Measurements from ENCODE around the gene KHDRBS2. TPM values are rescaled to one million over a fixed set of nuclear protein-coding genes. Genes with fewer than 3 reads are reported as not detected.

Gene KHDRBS2
- total RNA-seq, 1 donor from 2014 or later, result 10.9 TPM

DNA sequence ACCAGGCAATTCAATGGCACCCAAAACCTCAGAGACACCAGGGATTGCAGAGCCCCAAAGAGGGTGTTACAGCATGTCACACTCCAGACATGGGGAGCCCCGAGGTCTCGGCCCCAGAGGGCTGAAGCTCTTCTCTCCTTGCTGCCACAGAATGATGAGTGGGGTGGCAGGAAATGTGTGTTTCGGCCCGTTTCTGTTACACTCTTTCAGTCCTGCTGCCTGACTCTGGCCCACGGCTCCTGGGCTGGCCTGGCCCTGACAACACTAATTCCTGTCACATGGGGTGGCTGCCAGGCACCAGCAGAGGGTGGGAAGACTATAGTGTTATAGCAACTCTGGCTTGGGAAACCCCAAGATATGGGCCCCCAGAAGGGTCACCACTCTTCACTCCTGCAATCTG is 183.6 kb downstream of the KHDRBS2 start:
- no peak overlapping the region for H3K4me3 ChIP-seq
- no peak overlapping the region for H3K27ac ChIP-seq
- no peaks in the 10 kb centered on the region for H3K36me3 ChIP-seq
- no peaks in the 10 kb centered on the region for H3K4me1 ChIP-seq
- H3K9me3 ChIP-seq, result no peaks in the 10 kb centered on the region
- TF ChIP-seq, protein P1, sequence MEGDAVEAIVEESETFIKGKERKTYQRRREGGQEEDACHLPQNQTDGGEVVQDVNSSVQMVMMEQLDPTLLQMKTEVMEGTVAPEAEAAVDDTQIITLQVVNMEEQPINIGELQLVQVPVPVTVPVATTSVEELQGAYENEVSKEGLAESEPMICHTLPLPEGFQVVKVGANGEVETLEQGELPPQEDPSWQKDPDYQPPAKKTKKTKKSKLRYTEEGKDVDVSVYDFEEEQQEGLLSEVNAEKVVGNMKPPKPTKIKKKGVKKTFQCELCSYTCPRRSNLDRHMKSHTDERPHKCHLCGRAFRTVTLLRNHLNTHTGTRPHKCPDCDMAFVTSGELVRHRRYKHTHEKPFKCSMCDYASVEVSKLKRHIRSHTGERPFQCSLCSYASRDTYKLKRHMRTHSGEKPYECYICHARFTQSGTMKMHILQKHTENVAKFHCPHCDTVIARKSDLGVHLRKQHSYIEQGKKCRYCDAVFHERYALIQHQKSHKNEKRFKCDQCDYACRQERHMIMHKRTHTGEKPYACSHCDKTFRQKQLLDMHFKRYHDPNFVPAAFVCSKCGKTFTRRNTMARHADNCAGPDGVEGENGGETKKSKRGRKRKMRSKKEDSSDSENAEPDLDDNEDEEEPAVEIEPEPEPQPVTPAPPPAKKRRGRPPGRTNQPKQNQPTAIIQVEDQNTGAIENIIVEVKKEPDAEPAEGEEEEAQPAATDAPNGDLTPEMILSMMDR (IDR thresholded peaks at IDR 0.05), result no peak
- intact Hi-C loops (cut with DNase I), result no loop called here
- no peak for ATAC-seq
- no peaks in the 10 kb centered on the region for H3K27me3 ChIP-seq (ENCODE audit: low read depth)
- DNase-seq, result no peak

DNA sequence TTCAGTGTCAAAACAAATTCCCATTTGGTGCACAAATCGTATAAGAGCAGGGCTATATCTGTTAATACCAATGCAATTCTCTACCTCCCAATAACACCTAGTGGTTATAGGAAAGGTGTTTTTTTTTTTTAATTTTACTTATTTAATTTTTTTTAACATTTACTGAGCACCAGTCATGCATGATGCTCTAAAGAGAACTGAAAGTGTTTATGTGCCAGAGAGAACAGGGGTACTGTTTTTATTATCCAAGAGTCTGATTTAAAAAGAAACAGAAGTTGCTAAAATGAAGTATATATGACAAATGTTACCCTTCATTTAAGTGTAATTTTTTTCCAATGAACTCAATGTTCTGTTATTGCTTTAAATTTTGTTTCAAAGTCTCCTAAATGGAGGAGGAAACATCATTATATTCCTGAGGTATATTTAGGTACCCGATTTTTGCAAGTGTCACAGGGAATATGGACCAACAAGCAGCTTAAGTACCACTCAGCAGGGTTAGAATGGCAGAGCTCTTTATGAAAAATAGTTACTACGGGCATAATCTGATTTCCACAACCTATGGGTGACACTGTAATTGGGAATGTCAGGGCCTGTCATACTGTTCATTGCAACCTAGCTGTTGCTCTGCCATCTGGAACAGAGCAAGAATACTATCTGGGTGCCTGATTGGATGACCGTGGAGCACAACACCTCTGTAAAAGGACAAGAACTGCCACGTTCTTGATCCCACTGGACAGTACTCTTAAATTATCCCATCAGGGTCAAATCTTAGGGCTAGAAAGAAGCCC is 195.4 kb downstream of the KHDRBS2 start:
- no peak overlapping the region for H3K4me3 ChIP-seq
- no peaks in the 10 kb centered on the region for H3K27me3 ChIP-seq (ENCODE audit: low read depth)
- intact Hi-C loops (cut with DNase I), result no loop called here
- no peak for ATAC-seq
- TF ChIP-seq, protein P1 (IDR thresholded peaks at IDR 0.05), result no peak
- no peaks in the 10 kb centered on the region for H3K36me3 ChIP-seq
- no peaks in the 10 kb centered on the region for H3K4me1 ChIP-seq
- no peak overlapping the region for H3K27ac ChIP-seq
- H3K9me3 ChIP-seq, result no peaks in the 10 kb centered on the region
- no peak for DNase-seq

DNA sequence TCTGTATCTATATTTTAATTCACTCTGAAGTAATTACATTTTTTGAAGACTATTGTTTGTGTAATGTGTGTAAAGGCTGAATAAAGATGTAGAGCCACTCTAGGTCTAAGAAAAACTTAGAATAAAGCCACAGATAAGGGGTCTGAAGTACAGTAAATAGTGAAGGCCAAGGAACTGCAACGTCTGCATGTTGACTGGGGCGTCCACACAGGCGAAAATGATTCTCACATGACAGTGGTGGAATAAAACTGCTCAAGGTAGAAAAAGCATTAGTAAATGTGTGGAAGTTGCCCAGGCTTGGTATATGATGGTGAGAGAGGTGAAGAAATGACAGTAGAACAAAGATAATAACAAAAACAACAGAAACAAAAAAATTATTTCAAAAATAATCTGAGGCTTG is 196.2 kb downstream of the KHDRBS2 start:
- Histone ChIP-seq H3K4me3 (no peak overlapping the region), H3K36me3 (no peaks in the 10 kb centered on the region), H3K27ac (no peak overlapping the region), H3K4me1 (no peaks in the 10 kb centered on the region), H3K27me3 (ENCODE audit: low read depth) (no peaks in the 10 kb centered on the region), H3K9me3 (no peaks in the 10 kb centered on the region)
- ATAC-seq, result no peak
- intact Hi-C loops (cut with DNase I), result no loop called here
- TF ChIP-seq, protein P1 (IDR thresholded peaks at IDR 0.05), result no peak
- DNase-seq, result no peak

DNA sequence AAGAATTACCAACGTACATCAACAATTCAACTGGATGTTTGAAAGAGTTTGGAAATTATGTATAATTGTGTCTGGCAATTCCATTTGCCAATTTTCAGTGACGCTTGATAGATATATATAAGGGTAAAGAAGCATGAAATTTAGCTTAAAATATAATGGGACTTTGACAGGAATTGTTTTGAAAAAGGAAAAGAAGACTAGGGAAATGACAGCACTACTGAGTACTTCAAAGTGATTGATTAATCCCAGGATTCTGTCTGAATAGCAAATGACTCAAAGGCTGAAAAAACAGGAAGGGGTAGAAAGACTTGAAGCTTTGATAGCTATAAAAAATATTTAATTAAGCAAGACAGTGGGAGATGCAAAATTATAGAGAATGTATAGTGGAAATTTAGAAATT is 200.0 kb downstream of the KHDRBS2 start:
- TF ChIP-seq, protein P1 (IDR thresholded peaks at IDR 0.05), result no peak
- Histone ChIP-seq H3K4me3 (no peak overlapping the region), H3K36me3 (no peaks in the 10 kb centered on the region), H3K9me3 (no peaks in the 10 kb centered on the region), H3K4me1 (no peaks in the 10 kb centered on the region), H3K27me3 (ENCODE audit: low read depth) (no peaks in the 10 kb centered on the region), H3K27ac (no peak overlapping the region)
- no peak for DNase-seq
- intact Hi-C loops (cut with DNase I), result no loop called here
- no peak for ATAC-seq

DNA sequence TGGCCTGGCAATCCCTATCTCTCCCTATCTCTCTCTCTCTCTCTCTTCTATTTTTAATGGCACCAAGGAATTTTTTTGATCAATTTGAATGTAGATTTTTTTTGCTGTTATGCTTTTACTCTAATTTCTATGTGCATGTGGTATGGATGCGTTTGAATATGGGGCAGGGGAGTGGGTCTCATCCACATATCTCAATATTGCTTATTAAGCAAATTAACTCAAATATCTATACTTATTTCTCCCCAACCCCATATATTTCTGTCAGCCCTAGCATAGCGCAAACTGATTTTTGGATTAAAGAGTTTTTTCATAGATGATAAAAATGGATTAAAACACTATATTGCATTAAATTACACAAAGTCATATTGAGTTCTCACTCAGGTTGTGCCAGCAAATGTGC is 210.2 kb downstream of the KHDRBS2 start:
- Histone ChIP-seq H3K27ac (no peak overlapping the region), H3K4me3 (no peak overlapping the region), H3K4me1 (no peaks in the 10 kb centered on the region), H3K9me3 (peaks cover 3% of the 10 kb centered on the region), H3K27me3 (ENCODE audit: low read depth) (no peaks in the 10 kb centered on the region), H3K36me3 (no peaks in the 10 kb centered on the region)
- intact Hi-C loops (cut with DNase I), result no loop called here
- TF ChIP-seq, protein P1 (IDR thresholded peaks at IDR 0.05), result no peak
- DNase-seq (no peak), ATAC-seq (no peak)
